GM12865 (cell line): ENCODE results near the gene PSMG4.

ENCODE experiments used
- DNase-seq: peaks from one replicate; pipeline ENCODE4 v3.0.0; 2010; ENCODE audit warnings: low read depth
- H3K4me3 ChIP-seq: 2 replicates; pipeline ENCODE4 v1.5.1; 2011; ENCODE audit warnings: mild to moderate bottlenecking, low read depth, low read length, control low read depth
- TF ChIP-seq, protein P1 (sequence below): IDR thresholded peaks from 2 replicates; pipeline ENCODE4 v1.5.1; 2011; ENCODE audit warnings: low read length, control low read depth, low read depth, inconsistent platforms; ENCODE audit not compliant: insufficient read depth; ENCODE audit errors: missing control alignments

Gene PSMG4

DNA sequence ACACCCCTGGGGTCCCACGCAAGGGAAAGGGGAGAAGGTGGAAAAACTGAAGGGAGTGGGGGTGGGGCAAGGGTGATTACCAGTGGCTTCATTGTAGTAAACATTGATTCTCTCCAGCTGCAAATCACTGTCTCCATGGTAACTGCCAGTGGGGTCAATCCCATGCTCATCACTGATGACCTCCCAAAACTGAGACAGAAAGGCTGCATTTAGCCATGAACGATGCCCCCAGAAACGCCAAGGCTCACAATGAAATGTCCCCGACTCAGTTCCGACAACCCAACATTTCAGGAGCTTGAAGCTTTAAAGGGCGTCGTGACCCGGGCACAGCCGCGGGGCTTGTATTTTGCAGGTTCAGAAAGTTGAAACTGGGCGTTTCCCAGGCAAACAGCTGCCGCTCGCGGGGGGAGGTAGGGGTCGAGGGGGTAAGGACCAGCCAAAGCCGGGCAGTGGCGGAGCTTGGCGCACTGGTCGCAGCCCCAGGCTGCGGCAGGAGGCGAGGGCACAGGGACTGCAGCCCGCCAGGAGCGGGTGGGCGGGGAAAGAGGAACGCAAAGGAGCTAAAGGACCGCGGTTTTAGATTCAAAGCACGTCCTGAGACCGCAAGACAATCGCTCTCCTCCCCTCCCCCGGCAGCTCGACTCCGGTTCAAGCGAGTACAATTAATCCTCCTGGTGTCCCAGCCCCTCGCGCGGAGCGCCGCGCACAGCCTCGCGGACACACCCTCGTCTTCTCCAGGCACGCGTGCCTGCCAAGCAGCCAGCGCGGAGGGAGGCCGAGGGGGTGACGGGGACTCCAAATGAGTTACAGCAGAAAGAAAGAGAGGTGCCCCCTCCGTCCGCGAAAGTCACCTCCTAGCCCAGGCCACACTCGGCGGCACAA is 32.0 kb upstream of the PSMG4 start:
- peak; percentile 54 for DNase-seq

DNA sequence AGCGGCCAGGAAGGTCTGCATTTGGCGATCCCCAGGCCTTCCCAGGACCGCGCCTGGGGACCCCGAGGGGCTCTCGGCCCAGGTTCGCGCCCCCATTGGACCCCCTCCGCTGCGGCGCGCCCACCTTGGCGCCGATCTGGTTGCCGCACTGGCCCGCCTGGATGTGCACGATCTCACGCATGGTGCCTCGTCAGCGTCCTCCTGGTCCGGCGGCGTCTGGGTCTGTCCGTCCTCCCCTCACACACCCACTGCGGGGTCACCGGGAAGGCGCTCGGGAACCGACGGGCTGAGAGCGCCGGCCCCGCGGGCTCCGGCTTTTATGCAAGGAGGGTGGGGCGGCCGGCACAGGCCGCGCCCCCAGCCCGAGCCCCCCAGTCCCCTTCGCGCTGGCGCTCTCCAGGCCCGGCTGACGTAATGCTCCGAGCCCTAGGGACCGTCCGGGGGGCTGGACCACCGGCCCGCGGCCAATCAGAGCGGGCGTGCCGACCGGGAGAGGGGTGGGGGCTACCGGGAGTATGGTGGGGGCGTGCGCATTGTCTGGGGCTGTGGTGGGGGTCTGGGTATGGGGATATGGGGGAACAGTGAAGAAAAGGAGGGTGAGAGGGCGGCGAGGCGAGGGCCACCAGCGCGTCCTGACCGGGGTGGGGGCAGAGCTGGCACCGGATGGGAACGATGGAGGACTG is 31.2 kb upstream of the PSMG4 start, which contains the start of gene TUBB2B:
TSS of gene TUBB2B (minus strand) at position 291 of the 683 bp plus-strand sequence. CDS start at position 181, 110 bp downstream.
- TF ChIP-seq, protein P1, sequence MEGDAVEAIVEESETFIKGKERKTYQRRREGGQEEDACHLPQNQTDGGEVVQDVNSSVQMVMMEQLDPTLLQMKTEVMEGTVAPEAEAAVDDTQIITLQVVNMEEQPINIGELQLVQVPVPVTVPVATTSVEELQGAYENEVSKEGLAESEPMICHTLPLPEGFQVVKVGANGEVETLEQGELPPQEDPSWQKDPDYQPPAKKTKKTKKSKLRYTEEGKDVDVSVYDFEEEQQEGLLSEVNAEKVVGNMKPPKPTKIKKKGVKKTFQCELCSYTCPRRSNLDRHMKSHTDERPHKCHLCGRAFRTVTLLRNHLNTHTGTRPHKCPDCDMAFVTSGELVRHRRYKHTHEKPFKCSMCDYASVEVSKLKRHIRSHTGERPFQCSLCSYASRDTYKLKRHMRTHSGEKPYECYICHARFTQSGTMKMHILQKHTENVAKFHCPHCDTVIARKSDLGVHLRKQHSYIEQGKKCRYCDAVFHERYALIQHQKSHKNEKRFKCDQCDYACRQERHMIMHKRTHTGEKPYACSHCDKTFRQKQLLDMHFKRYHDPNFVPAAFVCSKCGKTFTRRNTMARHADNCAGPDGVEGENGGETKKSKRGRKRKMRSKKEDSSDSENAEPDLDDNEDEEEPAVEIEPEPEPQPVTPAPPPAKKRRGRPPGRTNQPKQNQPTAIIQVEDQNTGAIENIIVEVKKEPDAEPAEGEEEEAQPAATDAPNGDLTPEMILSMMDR: no peak
- DNase-seq: peak; percentile 39
- peak within 1 kb of the TSS; percentile 48 for H3K4me3 ChIP-seq

More for the DNA sequence above, 32.0 kb upstream of the PSMG4 start:
- TF ChIP-seq, protein P1: no peak
- H3K4me3 ChIP-seq: peak overlapping the region; percentile 48

DNA sequence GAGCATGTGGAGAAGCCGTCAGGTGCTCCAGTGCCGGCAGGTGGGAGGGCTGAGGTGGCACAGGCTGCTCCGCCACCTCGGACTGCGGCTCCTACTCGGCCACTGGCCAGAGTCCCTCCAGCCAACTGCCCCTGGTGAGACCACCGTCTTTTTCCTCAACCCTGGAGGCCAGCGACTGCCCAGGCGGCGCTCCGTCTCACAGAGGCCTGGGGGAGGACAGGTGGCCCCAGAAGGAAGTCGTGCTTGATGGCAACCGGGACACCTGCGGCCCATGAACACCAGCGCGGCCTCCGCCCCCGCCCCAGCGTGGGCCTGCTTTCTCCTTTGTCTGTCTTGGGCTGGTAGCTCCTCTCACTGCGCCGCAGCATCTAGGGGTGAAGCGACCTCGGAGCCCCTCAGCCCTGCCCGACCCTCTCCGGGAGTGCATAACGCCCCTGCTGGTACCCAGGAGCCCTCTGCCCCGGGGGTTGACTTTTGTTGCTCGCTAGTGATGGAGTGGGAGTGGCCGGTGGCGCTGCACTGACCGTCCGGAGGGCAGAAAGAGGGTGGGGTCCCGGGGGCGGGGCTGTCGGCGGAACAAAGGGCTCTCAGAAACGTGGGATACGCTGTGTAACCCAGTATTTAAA is 30.6 kb upstream of the PSMG4 start:
- H3K4me3 ChIP-seq: peak overlapping the region; percentile 48
- DNase-seq: no peak
- TF ChIP-seq, protein P1: no peak

DNA sequence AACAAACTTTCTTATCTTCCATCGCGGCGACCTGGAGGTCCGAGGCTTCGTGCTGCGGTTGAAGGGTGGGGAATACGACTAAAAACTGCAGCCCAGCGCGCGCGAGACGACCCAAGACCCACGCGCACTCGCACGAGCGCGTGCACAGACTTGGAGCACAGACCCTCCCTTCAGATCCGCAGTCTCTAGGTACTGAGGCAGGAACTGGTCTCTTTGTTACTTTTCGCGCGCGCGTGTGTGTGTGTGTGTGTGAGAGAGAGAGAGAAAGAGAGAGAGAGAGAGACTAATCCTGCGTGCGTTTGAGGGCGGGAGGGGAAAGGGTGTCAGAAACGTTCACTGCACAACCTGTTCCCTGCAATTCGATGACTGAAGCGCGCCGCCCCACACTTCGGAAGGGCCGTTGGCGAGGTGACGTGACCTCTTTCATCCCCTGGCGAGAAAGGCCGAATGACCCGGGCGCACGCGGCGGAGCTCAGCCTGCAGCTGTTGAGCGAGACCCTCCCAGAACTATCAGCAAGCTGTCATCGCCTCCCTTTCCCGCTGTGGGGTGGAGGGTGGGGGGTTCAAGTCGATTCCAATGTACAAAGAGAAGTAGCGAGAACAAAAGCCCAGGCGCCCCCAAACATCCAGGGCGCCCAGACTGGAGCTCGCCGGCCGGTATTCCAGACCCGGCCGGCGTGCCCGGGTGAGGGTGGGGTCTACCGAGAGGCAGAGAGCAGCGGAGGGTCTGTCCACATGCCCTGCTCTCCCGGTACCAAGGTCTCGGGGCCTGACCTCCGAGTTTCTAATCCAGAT is 29.8 kb upstream of the PSMG4 start:
- TF ChIP-seq, protein P1: no peak
- DNase-seq: no peak
- peak overlapping the region; percentile 16 for H3K4me3 ChIP-seq

DNA sequence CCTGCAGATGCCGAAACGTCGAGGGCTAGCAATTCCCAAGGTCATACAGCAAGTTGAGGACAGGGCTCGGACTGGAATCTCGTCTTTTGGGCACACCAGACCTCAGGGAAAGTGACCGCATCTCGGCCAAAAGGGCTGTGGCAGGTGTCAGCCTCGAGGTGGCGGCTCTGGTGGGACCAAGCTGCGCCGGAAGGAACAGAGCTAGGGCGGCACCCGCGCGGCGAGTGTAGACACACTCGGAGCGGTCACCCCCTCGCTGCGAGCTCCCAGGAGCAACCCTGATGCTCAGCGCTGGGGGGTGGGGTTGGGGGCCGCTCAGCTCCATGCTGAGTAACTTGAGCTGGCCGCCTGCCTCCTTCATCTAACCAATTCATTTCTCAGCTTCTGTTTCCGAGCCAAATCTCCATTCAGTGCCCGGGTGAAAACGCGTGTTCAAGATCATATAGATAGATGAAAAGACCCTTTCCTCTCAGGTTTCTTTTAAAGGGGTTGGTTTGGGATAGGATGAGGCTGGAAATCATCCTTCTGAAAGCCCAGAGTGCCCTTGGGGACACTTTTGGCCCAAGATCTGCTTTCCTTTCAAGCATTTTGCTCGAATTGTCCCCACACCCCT is 29.1 kb upstream of the PSMG4 start:
- TF ChIP-seq, protein P1: peak; percentile 9
- no peak overlapping the region for H3K4me3 ChIP-seq
- DNase-seq: peak; percentile 39
